Gastrocnemius medialis (tissue), 4 donors: ENCODE measurements around the gene CEP20. TPM values are rescaled to one million over a fixed set of nuclear protein-coding genes. Genes with fewer than 3 reads are reported as not detected.

Experiments used
- ATAC-seq, 2 donors: fragments of 150-250 bp; one replicate each; pipeline ENCODE4 v1.9.1; 2016
- DNase-seq, 2 donors: peaks; one replicate each; pipeline ENCODE4 v3.0.0-alpha.2; 2019
- H3K27ac ChIP-seq, 4 donors: fragments of 200-600 bp; sonication (generic); 1 replicate in 1 of 4; 2 replicates in 3 of 4; pipeline ENCODE4 v1.5.1; 2016 to 2018; ENCODE audit warnings: mild to moderate bottlenecking in 2 of 4, moderate library complexity in 1 of 4
- H3K27me3 ChIP-seq, 3 donors: fragments of 200-600 bp; sonication (generic) in 2 of 3; 1 replicate in 1 of 3; 2 replicates in 2 of 3; pipeline versions ENCODE4 v1.5.1 to v1.6.0; 2016 to 2019; ENCODE audit warnings: mild to moderate bottlenecking in 1 of 3, moderate library complexity in 1 of 3
- H3K36me3 ChIP-seq, 2 donors: fragments of 200-600 bp; sonication (generic) in 1 of 2; one replicate each; pipeline ENCODE4 v1.5.1; 2017 to 2018
- H3K4me1 ChIP-seq, 2 donors: fragments of 200-600 bp; sonication (generic) in 1 of 2; one replicate each; pipeline ENCODE4 v1.5.1; 2016 to 2017; ENCODE audit warnings: mild to moderate bottlenecking in 2 of 2
- H3K4me3 ChIP-seq, 4 donors: fragments of 200-600 bp; sonication (generic) in 3 of 4; 1 replicate in 1 of 4; 2 replicates in 3 of 4; pipeline ENCODE4 v1.5.1; 2016 to 2019; ENCODE audit warnings: mild to moderate bottlenecking in 2 of 4
- H3K9me3 ChIP-seq, 3 donors: fragments of 200-600 bp; sonication (generic) in 2 of 3; 1 replicate in 1 of 3; 2 replicates in 2 of 3; pipeline ENCODE4 v1.5.1; 2016 to 2019
- POLR2A ChIP-seq, 2 donors: fragments of 450-650 bp; IDR thresholded peaks; one replicate each; pipeline ENCODE4 v1.6.1; 2017; ENCODE audit warnings: antibody characterized with exemption in 2 of 2, mild to moderate bottlenecking in 2 of 2, moderate library complexity in 2 of 2
- in situ Hi-C, 4 donors: fragments of 200-750 bp; cut with MboI; loops; one replicate each; pipeline versions ENCODE4 v1.15.0 to v1.8.0; 2017; ENCODE audit warnings: low sequenced_read_pairs in 4 of 4
- intact Hi-C: fragments of 100-400 bp; cut with DNase I; formaldehyde crosslinking; loops from one replicate; pipeline ENCODE4 v1.15.1; 2023; ENCODE audit warnings: low total_unique reads
- total RNA-seq, 4 donors: library from RNA; depleted of rRNA; stranded (reverse); fragments of >200 nt; gene quantifications; one replicate each; pipeline versions ENCODE4 v1.1.0 to v1.2.3, GENCODE V29; 2016
- TF ChIP-seq, protein P1 (sequence below), 5 experiments: fragments of 450-650 bp in 3 of 5; fragments of 200-600 bp in 2 of 5; sonication (generic) in 2 of 5; IDR thresholded peaks in 4 of 5; conservative IDR thresholded peaks in 1 of 5; 1 replicate in 4 of 5; 2 replicates in 1 of 5; pipeline ENCODE4 v1.5.1; 2016 to 2019; ENCODE audit warnings: antibody characterized with exemption in 5 of 5, mild to moderate bottlenecking in 3 of 5, moderate library complexity in 3 of 5

The CEP20 gene
- total RNA-seq, 4 donors from 2014 or later, result 42.2 to 87.8 (median 76.1) TPM

DNA sequence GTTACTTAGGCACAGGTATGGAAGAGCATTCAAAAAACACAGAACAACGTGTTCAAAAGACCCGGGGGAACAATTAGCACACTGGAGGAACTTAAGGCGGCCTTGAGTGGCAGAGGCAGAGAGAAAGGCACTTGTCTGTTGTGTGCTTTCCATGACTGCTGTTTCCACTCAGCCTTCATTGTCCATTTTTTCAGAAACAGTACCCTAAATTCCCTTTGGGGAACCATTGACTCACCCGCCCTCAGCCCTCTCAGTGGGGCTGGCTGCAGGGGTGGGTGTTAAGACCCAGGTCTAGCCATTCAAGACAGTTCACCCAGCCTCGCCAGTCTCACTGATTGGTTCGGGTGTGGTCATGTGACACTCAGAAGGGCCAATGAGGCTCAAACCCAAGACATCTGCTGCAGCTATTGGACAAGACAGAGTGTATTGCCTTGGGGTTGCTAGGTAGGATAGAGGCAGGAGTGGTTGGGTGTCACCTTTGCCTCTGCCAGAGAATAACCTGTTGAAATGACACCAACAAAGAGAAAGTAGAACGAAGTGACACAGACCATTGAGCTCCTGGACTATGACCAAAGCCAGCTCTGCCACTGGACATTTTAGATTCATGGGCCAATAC lies 19.6 kb upstream of the CEP20 start:
- no peak overlapping the region for H3K27ac ChIP-seq
- ATAC-seq, result peak; percentile 91 to 97
- DNase-seq, result peak in 1 of 2 donors; percentile 40
- H3K9me3 ChIP-seq, result no peaks in the 10 kb centered on the region
- no peak for TF ChIP-seq POLR2A (IDR thresholded peaks at IDR 0.05)
- TF ChIP-seq, protein P1, sequence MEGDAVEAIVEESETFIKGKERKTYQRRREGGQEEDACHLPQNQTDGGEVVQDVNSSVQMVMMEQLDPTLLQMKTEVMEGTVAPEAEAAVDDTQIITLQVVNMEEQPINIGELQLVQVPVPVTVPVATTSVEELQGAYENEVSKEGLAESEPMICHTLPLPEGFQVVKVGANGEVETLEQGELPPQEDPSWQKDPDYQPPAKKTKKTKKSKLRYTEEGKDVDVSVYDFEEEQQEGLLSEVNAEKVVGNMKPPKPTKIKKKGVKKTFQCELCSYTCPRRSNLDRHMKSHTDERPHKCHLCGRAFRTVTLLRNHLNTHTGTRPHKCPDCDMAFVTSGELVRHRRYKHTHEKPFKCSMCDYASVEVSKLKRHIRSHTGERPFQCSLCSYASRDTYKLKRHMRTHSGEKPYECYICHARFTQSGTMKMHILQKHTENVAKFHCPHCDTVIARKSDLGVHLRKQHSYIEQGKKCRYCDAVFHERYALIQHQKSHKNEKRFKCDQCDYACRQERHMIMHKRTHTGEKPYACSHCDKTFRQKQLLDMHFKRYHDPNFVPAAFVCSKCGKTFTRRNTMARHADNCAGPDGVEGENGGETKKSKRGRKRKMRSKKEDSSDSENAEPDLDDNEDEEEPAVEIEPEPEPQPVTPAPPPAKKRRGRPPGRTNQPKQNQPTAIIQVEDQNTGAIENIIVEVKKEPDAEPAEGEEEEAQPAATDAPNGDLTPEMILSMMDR (IDR thresholded peaks at IDR 0.05 in 4 of 5, conservative IDR thresholded peaks at IDR 0.05 in 1 of 5), result no peak
- in situ Hi-C loops, result no loop called here
- no peaks in the 10 kb centered on the region for H3K36me3 ChIP-seq
- intact Hi-C loops, result no loop called here
- H3K4me1 ChIP-seq, result no peaks in the 10 kb centered on the region
- no peaks in the 10 kb centered on the region for H3K27me3 ChIP-seq
- no peak overlapping the region for H3K4me3 ChIP-seq

DNA sequence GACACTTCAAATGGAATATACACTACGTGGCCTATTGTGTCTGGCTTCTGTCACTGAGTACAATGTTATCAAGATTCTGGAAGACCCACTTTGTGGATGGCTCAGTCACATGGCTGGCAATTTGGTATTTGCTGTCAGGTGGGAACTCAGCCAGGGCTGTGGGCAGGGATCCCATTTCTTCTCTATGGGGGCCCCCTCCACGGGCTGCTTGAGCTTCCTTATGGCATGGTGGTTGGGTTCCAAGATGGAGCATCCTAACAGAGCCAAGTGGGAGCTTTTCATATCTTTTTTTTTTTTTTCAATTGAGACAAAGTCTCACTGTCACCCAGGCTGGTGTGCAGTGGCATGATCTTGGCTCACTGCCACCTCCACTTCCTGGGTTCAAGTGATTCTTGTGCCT lies 18.0 kb upstream of the CEP20 start:
- TF ChIP-seq, protein P1 (IDR thresholded peaks at IDR 0.05 in 4 of 5, conservative IDR thresholded peaks at IDR 0.05 in 1 of 5), result no peak
- TF ChIP-seq POLR2A (IDR thresholded peaks at IDR 0.05), result no peak
- in situ Hi-C loops (no loop called here), intact Hi-C loops (no loop called here)
- H3K4me3 ChIP-seq, result no peak overlapping the region
- H3K9me3 ChIP-seq, result no peaks in the 10 kb centered on the region
- no peak overlapping the region for H3K27ac ChIP-seq
- H3K36me3 ChIP-seq, result no peaks in the 10 kb centered on the region
- ATAC-seq (no peak), DNase-seq (no peak)
- no peaks in the 10 kb centered on the region for H3K4me1 ChIP-seq
- no peaks in the 10 kb centered on the region for H3K27me3 ChIP-seq

DNA sequence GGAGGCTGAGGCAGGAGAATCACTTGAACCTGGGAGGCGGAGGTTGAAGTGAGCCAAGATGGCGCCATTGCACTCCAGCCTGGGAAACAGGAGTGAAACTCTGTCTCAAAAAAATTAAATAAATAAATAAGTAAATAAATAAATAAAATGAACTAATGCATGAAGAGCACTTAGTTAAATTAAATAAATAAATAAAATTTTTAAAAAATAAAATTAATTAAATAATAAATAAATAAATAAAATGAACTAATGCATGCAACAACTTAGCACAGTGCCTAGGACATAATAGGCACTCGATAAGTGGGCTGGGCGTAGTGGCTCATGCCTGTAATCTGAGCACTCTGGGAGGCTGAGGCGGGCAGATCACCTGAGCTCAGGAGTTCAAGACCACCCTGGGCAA lies 15.6 kb upstream of the CEP20 start:
- in situ Hi-C loops, result no loop called here
- no peak overlapping the region for H3K4me3 ChIP-seq

DNA sequence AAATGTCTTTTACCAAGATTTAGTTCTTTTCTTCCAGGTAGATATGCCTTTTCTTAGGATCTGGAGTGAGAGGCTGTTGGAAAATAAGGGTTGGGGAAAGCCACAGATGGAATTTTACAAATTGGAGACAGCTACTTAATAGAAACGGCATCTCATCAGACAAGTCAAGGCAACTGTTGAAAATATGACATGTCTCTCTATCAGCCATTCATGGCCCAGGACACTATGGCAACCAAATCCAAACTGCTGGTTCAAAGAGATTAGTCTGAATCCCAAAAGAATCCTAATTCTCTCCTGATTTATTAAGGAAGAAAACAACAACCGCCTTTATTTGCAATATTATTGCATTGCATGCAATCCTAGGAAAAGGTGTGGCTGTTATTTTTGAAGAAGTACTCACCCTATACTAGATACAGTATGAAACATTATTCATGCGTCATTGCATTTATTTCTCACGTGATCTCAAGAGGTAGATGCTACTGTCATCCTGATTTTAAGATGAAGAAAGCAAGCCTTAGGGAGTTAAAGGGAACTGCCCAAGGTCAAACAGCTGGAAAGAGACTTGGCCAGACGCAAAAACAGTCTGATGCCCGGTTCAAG lies 12.6 kb upstream of the CEP20 start:
- in situ Hi-C loops, result no loop called here
- no peak for ATAC-seq
- intact Hi-C loops, result no loop called here

More for the DNA sequence above, 15.6 kb upstream of the CEP20 start:
- TF ChIP-seq, protein P1 (IDR thresholded peaks at IDR 0.05 in 4 of 5, conservative IDR thresholded peaks at IDR 0.05 in 1 of 5), result no peak
- no peak for TF ChIP-seq POLR2A (IDR thresholded peaks at IDR 0.05)
- Histone ChIP-seq H3K4me1 (no peaks in the 10 kb centered on the region), H3K27ac (no peak overlapping the region), H3K27me3 (no peaks in the 10 kb centered on the region), H3K9me3 (no peaks in the 10 kb centered on the region), H3K36me3 (no peaks in the 10 kb centered on the region)
- ATAC-seq, result no peak
- intact Hi-C loops, result no loop called here
- no peak for DNase-seq

More for the DNA sequence above, 12.6 kb upstream of the CEP20 start:
- H3K27me3 ChIP-seq, result no peaks in the 10 kb centered on the region
- no peak overlapping the region for H3K27ac ChIP-seq
- no peaks in the 10 kb centered on the region for H3K4me1 ChIP-seq
- H3K9me3 ChIP-seq, result no peaks in the 10 kb centered on the region
- no peak for DNase-seq
- no peak overlapping the region for H3K4me3 ChIP-seq
- TF ChIP-seq, protein P1 (IDR thresholded peaks at IDR 0.05 in 4 of 5, conservative IDR thresholded peaks at IDR 0.05 in 1 of 5), result no peak
- TF ChIP-seq POLR2A (IDR thresholded peaks at IDR 0.05), result no peak
- H3K36me3 ChIP-seq, result no peaks in the 10 kb centered on the region
